GM19455 (cell line): ENCODE measurements around the gene NXPH1.

ENCODE experiments used
- ATAC-seq: cut with Tn5 transposase; IDR thresholded peaks from one replicate; pipeline ENCODE4 v1.9.1; 2021; ENCODE audit not compliant: unreplicated experiment

NXPH1 gene

GRCh38 chr7:8800986-8801385, 367.6 kb downstream of the NXPH1 start:
- ATAC-seq, result no peak
